ENCODE results near the gene XRCC6. TPM values are rescaled to one million over a fixed set of nuclear protein-coding genes. Genes with fewer than 3 reads are reported as not detected.
"Not testable (repeated sequence)": the region's sequence is repeated elsewhere in the genome, so short reads cannot be mapped to it uniquely, and the experiment has no call there.

XRCC6 gene
- total and polyA plus RNA-seq, 2 of the 13 experiments (the other 11 are each of a cell fraction or from before 2014, with no cell fraction given): 124 to 625 TPM

DNA sequence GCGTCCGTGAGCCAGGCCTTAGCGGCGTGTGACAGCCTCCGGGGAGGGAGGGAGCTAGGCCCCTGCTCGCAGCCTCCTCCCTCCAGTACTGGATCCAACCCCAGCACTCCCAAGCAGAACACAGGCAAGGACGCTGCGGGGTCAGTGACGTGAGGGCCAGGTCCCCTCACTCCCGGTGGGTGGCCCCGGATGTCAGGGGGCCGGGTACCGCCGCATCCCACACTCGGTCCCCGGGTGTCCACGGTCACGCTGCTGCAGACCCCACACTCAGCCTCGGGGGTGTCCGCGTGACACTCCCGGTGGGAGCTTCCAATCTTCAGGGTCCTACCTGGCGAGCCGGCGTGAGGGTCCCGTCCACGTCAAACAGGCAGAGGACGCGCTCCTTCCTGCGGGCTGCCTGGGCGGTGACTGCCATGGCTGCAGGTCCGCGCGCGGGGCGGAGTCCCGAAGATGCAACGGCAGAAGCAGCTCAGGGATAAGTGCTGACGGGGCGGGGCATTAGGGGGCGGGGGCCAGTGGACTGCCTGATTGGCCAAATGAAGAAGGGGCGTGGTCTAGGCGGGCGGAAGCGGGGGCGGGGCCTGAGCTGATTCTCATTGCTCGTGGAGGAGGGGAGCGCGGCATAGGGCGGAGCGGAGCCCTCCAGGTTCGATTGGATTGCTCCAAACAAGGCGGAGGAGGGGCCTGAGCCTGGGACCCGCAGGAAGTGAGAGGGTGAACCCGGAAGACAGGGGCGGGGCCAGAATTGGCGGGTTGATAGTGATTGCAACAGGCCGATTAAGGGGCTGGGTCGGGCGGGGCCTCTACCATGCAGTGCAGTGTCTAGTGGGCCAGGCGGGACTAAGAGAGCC lies 31.5 kb upstream of the XRCC6 start, which contains the start of gene PMM1 (continued):
- TF ChIP-seq ZNF350 (CRISPR knock-in tag; IDR thresholded peaks at IDR 0.05; ENCODE audit: borderline replicate concordance, low read depth): 0 out of 2 replicates have a peak, but pooled peaks have one; percentile 44
- TF ChIP-seq, protein P1, sequence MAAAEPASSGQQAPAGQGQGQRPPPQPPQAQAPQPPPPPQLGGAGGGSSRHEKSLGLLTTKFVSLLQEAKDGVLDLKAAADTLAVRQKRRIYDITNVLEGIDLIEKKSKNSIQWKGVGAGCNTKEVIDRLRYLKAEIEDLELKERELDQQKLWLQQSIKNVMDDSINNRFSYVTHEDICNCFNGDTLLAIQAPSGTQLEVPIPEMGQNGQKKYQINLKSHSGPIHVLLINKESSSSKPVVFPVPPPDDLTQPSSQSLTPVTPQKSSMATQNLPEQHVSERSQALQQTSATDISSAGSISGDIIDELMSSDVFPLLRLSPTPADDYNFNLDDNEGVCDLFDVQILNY (CRISPR knock-in tag; conservative IDR thresholded peaks at IDR 0.05): 0 out of 2 replicates have a peak, but pooled peaks have one; percentile 11
- TF ChIP-seq ZNF230 (CRISPR knock-in tag; IDR thresholded peaks at IDR 0.05): no peak
- no peak for TF ChIP-seq SP140L (CRISPR knock-in tag; IDR thresholded peaks at IDR 0.05; ENCODE audit: borderline replicate concordance)
- TF ChIP-seq ZNF556 (CRISPR knock-in tag; IDR thresholded peaks at IDR 0.05; ENCODE audit: borderline replicate concordance): peak; percentile 69; the same call in 1 of the 2 replicates
- TF ChIP-seq NCOA5 (CRISPR knock-in tag; IDR thresholded peaks at IDR 0.05): no peak
- peak; percentile 67 for TF ChIP-seq AGO1 (IDR thresholded peaks at IDR 0.05; ENCODE audit: low read depth, low read length, poor library complexity, severe bottlenecking)
- no peak for TF ChIP-seq RBM22 (optimal IDR thresholded peaks at IDR 0.05; ENCODE audit: low read length)
- no peak for TF ChIP-seq DMAP1 (CRISPR knock-in tag; IDR thresholded peaks at IDR 0.05)
- no peak for TF ChIP-seq SP5 (CRISPR knock-in tag; IDR thresholded peaks at IDR 0.05; ENCODE audit: borderline replicate concordance, low read depth)
- no peak for TF ChIP-seq ZNF24 (IDR thresholded peaks at IDR 0.05)
- TF ChIP-seq, protein P2, sequence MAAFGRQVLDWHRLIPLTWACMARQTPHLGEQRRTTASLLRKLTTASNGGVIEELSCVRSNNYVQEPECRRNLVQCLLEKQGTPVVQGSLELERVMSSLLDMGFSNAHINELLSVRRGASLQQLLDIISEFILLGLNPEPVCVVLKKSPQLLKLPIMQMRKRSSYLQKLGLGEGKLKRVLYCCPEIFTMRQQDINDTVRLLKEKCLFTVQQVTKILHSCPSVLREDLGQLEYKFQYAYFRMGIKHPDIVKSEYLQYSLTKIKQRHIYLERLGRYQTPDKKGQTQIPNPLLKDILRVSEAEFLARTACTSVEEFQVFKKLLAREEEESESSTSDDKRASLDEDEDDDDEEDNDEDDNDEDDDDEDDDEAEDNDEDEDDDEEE (CRISPR knock-in tag; IDR thresholded peaks at IDR 0.05): no peak; the same call in 1 of the 2 replicates
- TF ChIP-seq, protein P3, sequence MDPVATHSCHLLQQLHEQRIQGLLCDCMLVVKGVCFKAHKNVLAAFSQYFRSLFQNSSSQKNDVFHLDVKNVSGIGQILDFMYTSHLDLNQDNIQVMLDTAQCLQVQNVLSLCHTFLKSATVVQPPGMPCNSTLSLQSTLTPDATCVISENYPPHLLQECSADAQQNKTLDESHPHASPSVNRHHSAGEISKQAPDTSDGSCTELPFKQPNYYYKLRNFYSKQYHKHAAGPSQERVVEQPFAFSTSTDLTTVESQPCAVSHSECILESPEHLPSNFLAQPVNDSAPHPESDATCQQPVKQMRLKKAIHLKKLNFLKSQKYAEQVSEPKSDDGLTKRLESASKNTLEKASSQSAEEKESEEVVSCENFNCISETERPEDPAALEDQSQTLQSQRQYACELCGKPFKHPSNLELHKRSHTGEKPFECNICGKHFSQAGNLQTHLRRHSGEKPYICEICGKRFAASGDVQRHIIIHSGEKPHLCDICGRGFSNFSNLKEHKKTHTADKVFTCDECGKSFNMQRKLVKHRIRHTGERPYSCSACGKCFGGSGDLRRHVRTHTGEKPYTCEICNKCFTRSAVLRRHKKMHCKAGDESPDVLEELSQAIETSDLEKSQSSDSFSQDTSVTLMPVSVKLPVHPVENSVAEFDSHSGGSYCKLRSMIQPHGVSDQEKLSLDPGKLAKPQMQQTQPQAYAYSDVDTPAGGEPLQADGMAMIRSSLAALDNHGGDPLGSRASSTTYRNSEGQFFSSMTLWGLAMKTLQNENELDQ (CRISPR knock-in tag; IDR thresholded peaks at IDR 0.05; ENCODE audit: borderline replicate concordance): no peak
- no peak for TF ChIP-seq KDM1A (CRISPR knock-in tag; IDR thresholded peaks at IDR 0.05)
- TF ChIP-seq, protein P4, sequence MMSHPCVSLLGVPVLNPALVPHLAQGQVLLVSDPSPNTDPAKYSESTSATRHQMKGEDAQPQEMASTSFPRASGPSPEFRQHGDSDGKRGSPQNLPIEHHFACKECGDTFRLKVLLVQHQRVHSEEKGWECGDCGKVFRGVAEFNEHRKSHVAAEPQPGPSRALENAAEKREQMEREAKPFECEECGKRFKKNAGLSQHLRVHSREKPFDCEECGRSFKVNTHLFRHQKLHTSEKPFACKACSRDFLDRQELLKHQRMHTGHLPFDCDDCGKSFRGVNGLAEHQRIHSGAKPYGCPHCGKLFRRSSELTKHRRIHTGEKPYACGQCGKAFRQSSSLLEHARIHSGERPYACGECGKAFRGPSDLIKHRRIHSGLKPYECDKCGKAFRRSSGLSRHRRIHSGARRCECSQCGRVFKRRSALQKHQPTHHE (CRISPR knock-in tag; IDR thresholded peaks at IDR 0.05; ENCODE audit: borderline replicate concordance): no peak
- peak; percentile 100 for TF ChIP-seq ZNF343 (CRISPR knock-in tag; IDR thresholded peaks at IDR 0.05)

DNA sequence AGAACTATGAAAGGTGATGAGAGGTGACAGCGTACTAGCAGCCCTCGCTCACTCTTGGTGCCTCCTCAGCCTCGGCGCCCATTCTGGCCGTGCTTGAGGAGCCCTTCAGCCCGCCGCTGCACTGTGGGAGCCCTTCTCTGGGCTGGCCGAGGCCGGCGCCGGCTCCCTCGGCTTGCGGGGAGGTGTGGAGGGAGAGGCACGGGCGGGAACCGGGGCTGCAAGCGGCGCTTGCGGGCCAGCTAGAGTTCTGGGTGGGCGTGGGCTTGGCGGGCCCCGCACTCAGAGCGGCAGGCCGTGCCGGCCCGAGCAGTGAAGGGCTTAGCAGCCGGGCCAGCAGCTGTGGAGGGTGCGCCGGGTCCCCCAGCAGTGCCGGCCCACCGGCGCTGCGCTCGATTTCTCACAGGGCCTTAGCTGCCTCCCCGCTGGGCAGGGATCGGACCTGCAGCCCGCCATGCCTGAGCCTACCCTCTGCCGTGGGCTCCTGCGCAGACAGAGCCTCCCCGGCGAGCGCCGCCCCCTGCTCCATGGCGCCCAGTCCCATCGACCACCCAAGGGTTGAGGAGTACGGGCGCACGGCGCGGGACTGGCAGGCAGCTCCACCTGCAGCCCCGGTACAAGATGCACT lies 27.6 kb upstream of the XRCC6 start:
- CTCF ChIA-PET (ENCODE audit: low intra/inter-chr PET ratio, low total read pairs); H3K27ac ChIP-seq (ENCODE audit: extremely low read length, insufficient read depth, low read length); intact Hi-C loops (cut with micrococcal nuclease; ENCODE audit: unreplicated experiment); DNase-seq (ENCODE audit: low spot score); H3K36me3 ChIP-seq (replicated peaks in 1 of 2; ENCODE audit: control insufficient read depth in 1 of 2, insufficient read depth in 2 of 2, low read length in 2 of 2); H3K4me3 ChIP-seq (replicated peaks in 1 of 3; ENCODE audit: insufficient read depth in 1 of 3, low read depth in 2 of 3, low read length in 3 of 3); BruUV-seq (replicated peaks); H2AFZ ChIP-seq (ENCODE audit: low read length); in situ Hi-C loops (cut with HindIII; ENCODE audit: extremely low pct_ligation_motif_present, low pct_unique_long_range_greater_than_20kb); H3K9ac ChIP-seq (ENCODE audit: insufficient read depth, low read depth, low read length); H3K4me2 ChIP-seq (ENCODE audit: low read depth, low read length); H3K9me3 ChIP-seq (ENCODE audit: low read length); H4K20me1 ChIP-seq (ENCODE audit: insufficient read depth, low read length); H3K27me3 ChIP-seq (ENCODE audit: control insufficient read depth in 1 of 2, insufficient read depth in 2 of 2, low read length in 2 of 2); FAIRE-seq; ATAC-seq; H3K79me2 ChIP-seq (ENCODE audit: insufficient read depth, low read length): not testable (repeated sequence)
- POLR2A ChIA-PET: interaction anchor here (1.3 kb wide), 1 partner anchor 28 kb away, joined by 5 read pairs; the partner anchor contains the start of genes DESI1 and XRCC6
- peaks cover 38% of the 10 kb centered on the region for H3K4me1 ChIP-seq (ENCODE audit: insufficient read depth, low read length)
- WGBS (ENCODE audit: low lambda C conversion rate): 97% methylated on average over 17 of the region's 51 CpGs
